HG03457 (cell line): ENCODE measurements around the gene CCDC33.

Source experiments
- ATAC-seq: cut with Tn5 transposase; IDR thresholded peaks from one replicate; pipeline ENCODE4 v1.9.1; 2021; ENCODE audit warnings: moderate number of reproducible peaks; ENCODE audit not compliant: unreplicated experiment

Gene CCDC33

DNA sequence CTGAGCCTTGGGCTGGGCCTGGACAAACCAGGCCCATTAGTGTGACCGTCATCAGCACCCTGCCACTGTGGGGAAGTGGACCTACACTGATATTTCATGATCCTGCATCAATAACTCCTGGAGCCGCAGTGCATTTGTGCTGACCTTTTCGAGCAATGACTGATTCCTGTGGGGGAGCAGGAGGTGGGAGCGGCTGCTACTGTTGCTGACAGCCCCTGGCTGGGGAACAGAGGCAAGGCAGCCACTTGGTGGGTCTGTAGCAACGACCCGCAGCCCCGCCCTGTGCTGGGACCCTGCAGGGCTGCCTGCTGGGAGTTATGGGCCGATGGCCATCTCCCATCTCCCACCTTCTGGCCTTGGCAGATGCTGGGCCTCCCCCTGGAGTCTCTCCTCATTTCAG lies 42.1 kb downstream of the CCDC33 start:
- no peak for ATAC-seq

DNA sequence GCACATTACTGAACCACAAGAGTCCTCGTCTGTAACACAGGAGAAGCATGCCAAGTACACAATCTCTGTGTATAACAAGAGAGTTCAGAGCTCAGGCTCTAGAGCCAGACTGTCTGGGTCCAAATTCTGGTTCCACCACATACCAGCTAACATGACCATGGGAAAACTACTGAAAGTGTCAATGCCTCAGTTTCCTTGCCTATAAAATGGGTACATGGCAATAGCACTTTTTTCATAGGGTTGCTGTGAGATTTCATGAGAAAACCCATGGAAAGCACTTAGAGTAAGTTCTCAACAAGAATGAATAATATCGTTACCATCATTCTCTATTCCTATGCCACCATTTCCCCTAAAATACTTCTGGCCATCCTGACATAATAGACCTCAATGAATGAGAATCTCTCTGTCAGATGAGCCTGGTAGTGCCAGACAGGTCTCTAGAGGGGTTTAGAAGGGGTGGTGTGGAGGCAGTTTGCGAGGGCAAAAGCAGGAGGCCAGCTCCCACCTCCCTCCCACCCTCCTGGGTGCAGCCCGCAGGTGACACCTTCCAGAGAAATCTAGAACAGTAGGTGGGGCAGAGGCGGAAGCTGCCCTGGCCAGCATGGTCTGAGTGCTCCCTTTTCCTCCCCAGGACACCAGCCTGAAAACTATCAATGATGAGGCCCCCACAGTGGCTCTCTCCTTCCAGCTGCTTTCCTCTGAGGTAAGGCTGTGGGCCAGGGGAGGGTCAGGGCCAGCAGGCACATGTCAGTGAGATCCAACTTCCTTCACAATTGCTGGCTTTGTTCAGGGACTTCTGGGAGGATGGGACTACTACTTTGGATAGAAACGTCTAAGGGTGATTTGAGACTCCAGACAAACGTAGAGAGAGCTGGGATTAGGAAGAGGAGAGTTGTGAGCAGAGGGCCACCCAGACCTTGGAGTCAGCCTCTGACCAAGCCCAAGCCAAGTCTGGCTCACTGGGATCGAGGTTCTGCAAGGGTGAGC lies 45.3 kb downstream of the CCDC33 start:
- no peak for ATAC-seq

DNA sequence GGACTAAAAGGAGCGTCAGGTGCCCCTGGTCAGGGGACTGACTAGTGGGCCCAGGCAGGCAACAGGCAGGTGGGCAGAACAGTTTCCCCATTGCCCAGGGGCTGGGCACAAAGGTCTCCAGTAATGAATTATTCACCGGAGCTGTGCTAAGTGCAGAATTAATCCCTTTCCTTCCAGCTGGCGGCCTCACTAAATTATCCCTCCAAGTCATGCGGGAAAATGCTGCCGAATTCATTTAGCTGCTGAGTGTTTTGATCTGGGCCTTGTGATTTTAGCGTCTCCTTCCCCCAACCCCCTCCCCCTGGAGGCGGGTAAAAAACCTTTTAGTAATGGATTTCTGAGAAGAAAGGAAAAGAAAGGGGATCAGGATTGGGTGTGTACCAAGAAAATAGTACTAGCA lies 47.2 kb downstream of the CCDC33 start:
- no peak for ATAC-seq

DNA sequence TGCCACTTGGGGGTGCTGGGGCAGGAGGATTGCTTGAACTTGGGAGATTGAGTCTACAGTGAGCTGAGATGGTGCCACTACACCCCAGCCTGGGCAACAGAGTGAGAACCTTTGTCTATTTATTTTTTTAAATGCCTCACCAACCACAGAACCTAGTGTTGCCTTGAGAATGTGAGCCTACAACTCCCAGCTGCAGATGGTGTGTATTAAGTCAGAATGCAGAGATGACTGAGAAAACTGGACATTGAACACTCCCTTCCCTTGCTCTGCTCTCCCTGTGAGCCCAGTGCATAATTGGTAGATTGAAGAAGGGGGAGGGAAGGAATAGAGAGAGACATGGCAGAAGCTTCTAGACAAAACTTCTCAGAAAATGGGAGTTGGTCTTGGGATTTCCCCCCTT lies 53.5 kb downstream of the CCDC33 start:
- no peak for ATAC-seq

DNA sequence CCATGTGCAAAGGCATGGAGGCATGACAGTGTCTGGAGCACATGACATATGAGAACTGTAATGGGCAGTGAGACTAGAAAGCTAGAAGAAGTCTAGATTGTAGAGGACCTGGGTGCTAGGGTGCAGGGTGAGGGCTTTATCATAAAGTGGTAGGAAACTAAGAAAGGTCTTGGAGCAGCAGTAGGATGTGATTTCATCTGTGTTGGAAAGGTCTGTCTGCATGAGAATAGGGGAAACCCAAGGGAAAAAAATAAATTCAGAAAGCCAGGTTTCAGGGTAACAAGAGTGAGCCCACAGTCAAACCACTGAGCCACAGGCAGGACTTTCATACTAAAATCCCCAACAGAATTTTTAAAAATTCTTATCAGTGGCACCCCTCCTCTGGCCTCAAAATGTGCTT lies 54.5 kb downstream of the CCDC33 start:
- ATAC-seq = no peak

DNA sequence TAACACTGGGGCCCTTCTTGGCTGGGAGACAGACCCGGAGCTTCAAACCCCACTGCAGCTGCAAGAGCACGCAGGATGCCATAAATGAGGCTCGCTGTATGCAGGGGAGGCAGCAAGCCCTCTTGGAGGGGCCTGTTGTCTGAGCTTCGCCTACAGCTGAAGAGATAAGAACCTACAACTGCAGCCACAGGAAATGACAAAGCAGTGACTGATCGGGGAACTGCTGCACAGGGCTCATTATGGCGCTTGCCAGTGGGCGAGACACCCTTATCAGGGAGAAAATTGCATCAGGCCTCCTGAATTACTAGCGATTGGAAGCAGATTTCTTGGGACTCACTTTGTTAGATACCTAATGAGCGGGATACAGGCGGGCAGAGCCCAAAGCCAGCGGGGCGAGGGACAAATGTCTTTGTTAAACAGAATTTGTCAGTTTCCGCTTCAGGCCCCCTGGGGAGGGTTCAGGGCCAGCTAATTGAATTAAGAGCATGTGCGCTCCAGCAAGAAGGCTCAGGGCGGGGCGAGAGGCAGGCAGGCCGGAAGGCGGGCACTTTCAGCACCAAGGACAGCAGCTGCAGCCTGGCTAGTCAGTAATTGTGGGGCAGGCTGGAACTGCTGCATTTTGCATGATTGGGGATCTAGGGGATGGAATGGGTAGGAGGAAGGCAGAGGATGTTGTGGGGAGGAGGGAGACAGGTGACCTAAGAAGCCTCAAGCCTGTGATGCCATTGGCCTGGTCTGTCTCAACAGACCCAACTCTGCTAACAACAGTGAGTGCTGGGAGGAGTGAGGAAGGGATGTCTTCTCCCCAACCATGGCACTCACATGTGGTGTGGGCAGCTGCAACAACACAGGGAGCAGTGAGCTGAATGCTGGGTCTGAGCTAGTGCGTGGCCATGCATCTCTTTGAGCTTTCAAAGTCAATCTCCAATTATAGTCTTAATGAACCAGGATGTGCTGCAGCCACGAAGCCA lies 55.3 kb downstream of the CCDC33 start:
- no peak for ATAC-seq

DNA sequence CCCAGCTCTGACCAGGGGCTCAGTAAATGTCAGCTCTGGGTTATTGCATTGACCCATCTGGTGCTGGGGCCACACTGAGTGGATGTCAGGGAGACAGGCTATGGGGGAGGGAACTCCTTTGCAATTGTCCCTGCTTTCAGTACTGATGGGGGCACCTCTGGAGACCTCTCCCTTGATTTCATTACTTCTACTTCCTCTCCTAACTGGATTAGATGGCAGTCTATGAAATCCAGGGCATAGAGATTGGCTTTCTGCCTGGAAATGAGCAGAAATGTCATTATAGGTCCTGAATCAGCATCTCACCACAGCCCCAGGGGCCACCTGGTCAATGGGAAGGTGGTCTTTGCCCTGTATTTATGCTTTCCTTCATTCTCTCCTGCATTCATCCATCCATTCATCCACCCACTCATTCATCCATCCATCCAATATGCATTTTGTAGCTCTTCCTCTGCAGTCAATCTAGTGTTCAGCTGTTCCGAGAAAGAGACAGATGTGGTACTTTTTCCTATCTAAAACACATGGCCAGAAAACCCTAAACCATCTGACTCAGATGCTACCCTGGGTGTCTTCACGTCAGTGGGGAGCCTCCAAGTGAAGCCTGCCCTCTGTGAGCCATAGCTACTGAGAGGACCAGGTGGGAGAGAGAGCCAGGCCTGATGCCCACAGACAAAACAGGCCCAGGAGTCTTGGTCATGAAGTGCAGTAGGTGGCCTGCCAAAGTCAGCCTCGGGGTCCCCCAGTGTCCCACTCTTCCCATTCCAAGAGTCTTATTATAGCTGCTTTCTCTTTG lies 57.1 kb downstream of the CCDC33 start:
- ATAC-seq = no peak

DNA sequence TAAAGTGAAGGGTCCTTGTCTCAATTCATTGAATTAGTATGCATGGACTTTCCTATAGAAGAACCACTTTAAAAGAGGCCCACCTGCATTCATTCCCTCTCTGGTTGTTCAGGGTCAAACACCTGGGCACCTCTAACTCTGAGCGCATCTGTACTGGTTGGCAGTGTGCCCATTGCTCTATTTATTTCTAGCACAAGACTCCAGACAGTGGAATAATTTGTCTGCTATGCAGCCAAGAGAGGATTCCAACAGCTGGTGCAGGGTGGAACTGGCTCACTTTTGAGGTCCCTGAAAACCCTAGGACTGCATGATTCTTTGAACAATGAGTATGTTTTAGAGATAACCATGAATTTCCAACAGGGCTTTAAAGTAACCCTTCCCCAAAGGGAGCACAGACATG lies 57.9 kb downstream of the CCDC33 start:
- no peak for ATAC-seq

DNA sequence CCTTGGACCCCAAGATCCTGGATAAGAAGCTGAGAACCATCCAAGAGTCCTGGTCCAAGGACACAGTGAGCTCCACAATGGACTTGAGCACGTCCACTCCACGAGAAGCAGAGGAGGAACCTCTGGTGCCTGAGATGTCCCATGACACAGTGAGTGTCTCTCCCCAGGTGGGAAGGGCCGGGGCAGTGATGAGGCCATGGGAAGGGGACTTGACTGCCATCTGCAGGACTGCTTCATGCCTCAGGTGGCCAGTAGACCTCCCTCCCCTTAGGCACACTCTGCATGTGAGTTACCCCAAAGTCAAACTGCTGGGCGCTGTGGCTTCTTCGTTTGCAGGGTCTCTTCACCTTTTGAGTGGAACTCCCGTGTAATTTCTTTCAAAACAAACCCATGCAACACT lies 59.7 kb downstream of the CCDC33 start:
- no peak for ATAC-seq

DNA sequence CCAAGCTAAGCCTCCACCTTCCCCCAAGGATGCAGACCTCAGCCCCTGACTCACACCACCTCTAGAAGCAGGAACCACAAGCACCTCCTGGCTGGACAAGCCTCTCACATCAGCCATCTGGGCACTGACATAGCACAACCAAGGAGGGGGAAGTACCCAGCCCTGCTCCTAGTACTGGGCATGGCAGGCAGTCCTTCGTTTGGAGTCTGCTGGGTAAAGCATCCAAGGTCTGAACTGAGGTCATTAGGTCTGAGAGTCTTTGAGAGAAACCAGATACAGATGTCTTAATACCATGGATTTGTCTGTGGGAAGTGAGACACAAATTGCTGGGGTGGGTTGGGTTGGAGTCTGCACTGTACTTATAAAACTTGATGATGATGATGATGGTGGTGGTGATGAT lies 61.8 kb downstream of the CCDC33 start:
- ATAC-seq = no peak

DNA sequence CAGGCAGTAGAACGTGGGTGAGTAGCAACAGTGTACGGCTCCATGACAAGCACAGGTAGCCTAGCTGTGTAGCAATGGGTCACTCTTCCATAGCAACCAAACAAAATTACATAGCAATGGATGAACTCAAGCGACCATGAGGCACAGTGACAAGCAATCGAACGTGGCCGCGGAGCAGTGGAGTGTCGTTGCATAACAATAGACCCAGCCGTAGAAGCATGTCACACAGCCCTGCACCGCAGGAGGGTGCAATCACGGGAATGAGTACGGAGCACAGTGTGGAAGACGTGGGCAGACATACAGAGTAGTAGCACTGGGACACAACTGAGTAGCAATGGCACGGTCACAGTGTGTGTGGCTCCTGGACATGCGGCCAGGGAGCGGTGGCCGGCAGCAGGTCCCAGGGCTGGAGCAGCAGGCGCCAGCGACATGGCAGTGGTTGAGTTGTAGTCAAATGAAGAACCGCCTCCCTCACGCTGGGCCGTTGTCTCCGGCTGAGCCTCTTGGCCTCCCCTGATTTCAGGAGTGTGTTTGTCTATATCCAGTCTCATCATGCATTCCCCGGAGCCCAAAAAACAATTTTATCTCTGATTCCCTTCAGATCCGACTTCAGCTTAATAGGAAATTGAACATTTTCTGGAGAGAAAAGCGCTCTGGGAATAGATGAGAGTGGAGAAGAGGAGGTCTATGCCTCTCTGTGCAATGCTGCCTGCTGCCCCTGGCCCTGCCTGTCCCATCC lies 64.1 kb downstream of the CCDC33 start:
- ATAC-seq = no peak

DNA sequence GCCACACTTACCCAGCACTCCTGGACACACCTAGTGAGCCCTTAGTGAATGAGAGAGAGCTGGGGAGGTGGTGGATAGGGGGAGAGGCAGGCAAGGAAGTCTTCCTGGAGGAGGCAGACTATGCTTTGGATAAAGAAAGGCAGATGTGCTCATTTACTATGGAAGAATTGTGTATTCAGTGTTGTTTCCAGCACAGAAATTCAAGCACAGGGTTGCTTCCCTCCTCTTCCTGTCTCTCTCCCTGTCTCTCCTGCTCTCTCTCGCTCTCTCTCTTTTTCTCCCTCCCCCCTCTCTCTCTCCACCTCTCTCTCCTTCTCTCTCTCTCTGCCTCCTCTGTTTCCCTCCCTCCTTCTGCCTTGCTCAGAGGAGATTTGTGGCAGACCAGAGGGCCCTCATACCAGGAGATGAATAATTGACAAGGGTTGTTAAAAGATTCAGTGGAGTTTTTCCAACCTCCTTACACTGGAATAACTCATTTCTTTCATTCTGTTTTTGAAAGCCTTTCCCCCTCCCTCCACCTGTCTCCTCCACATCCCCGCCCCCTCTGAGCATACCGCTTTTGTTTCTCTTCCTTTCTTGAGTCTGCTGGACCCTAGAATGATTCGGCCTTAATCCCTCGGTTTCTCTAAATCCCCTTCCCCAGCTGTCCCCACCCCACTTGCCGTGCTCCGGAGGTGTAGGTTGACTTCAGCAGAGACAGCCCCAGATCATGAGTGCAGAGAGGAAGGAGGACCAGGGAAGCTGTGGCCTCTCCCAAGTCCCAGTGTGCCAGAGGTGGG lies 65.6 kb downstream of the CCDC33 start:
- ATAC-seq = no peak

DNA sequence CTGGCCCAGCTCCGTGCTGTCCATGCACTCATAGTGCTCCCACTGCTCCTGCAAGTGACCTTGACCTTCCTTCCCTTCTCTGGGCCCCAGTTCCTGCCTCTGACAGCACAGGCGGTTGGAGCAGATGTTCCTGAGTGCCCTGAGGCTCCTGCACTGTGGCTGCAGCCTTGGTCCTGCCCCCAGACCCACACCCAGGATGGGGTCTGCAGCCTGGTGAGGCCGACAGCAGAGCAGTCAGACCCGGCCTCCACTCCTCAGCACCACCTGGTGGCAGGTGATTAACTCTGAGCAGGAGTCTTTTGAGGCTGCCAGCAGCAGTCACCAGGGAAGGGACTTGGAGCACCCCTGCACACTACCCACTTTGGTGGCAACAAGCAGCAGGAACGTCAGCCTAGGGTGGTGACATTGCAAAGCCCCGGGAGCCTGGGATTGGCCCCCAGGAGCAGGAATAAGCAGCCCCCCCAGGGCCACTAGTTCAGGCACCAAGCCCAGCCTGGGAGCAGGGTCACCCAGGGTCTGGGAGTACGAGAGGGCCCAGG lies 66.8 kb downstream of the CCDC33 start:
- no peak for ATAC-seq

DNA sequence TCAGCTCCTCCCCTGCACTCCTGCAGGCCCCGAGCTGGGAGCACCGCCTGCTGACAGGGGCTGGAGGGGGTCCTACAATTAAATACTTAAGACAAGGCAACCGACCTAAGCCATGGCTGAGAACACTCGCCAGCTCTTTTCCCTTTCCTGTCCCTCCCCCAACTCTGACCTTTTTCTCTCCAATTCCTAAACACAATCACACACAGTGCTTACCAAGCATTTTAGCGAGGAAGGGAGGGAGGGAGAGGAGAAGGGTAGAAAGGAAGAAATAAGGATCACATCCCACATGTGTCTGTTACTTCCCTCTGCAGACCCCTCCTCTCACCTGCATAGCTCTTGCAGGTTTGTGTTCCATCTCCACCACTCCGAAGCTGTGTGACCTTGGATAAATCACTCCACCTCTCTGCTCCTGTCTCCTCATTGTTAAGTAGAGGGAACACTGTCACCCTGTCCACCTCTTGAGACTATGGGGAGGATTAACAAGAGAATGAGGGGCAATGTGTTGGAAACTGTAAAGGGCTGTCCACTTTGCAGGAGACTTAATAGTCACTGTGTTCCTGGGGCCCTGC lies 67.7 kb downstream of the CCDC33 start:
- ATAC-seq = no peak

DNA sequence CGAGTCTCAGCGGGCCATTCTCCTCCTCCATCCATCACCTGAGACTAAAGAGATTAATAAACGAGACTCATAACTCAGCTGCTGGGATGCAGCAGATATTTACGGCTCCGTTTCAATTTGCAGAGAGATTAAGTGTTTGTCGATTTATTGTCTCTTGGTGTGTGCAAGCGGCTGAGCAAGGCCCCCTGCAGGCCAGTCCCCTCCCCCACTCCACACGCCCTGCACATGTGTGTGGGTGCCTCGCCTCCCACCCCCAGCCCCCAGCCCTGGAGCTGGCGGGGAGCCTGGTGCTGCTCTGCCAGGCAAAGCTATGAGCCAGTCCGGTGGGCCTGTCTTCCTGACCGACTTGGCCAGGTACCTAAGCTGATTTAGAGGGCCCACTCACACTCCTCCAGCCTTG lies 68.3 kb downstream of the CCDC33 start:
- ATAC-seq = no peak

DNA sequence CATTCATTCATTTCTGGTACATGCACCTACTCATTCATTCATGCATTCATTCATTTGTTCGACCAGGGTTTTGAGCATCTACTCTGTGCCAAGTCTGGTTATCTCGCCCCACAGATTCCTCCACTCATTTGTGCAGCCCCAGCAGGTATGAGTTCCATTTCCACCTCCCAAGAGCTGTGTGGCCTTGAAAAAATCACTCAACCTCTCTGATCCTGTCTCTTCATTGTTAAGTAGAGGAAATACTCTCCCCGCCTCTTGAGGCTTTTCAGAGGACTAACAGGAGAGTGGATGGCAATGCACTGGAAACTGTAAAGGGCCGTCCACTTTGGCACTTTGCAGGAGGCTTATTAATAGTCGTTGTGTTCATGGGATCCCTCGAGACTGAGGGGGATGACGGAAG lies 69.6 kb downstream of the CCDC33 start:
- no peak for ATAC-seq

DNA sequence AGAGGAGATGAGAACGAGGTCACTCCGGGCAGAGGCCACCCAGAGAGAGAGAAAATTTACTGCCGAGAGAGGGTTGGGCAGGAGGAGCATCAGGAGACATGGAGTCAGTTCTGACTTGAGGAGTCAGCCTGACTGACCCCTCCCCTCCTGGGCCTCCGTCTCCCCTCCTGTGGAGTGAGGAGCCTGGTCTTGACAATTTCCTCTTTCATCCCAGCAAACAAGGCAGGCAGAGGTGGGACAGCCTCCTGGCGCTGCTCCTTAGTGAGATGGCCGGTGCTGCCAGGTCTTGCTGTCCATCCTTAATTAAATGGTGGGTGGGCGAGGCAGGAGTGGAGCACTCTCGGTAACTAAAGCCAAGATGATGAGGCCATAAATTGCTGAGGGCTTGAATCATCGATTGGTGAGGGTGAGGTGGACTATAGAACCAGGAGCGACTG lies 70.7 kb downstream of the CCDC33 start:
- no peak for ATAC-seq
